ENCODE results near the gene NCOA1. TPM values are rescaled to one million over a fixed set of nuclear protein-coding genes. Genes with fewer than 3 reads are reported as not detected.

Gene NCOA1
- polyA plus RNA-seq, 1 donor (not counting 4 experiments of a cell fraction or from before 2014, with no cell fraction given), result 5.0 TPM

DNA sequence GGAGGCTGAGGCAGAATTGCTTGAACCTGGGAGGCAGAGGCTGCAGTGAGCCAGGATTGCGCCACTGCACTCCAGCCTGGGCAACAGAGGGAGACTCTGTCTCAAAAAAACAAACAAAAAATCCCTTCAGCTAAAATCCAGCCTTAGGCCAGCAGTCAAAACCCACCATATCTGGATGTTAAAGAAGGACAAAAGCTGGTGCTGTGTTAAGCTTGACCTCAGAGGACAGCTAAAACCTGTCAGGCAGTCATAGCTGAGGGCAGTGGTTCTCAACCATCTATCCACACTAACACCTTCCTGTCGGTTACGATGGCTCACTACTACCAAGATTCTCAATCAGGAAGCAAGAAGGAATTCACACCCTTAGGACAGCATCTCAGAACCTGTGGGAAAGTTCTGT, 292.6 kb downstream of the NCOA1 start:
- DNase-seq (ENCODE audit: low read depth, low spot score) (no peak), FAIRE-seq (no peak)
- Histone ChIP-seq H4K20me1 (ENCODE audit: control insufficient read depth, extremely low read depth, insufficient read depth, low read length) (no peaks in the 10 kb centered on the region), H3K9me1 (ENCODE audit: control insufficient read depth, extremely low read depth, insufficient read depth, low read length) (no peaks in the 10 kb centered on the region), H3K9ac (ENCODE audit: control insufficient read depth, extremely low read depth, insufficient read depth, low read length) (no peak overlapping the region), H3K27ac (ENCODE audit: control insufficient read depth, insufficient read depth, low read length) (no peak overlapping the region), H3K27me3 (ENCODE audit: control insufficient read depth, extremely low read depth, insufficient read depth, low read length) (no peaks in the 10 kb centered on the region), H3K79me2 (ENCODE audit: control insufficient read depth, insufficient read depth, low read length) (no peaks in the 10 kb centered on the region), H3K4me3 (ENCODE audit: control insufficient read depth in 2 of 3, extremely low read depth in 1 of 3, insufficient read depth in 2 of 3, low read depth in 1 of 3, low read length in 3 of 3) (no peak overlapping the region), H3K36me3 (ENCODE audit: control insufficient read depth in 2 of 2, extremely low read depth in 1 of 2, insufficient read depth in 2 of 2, low read length in 2 of 2) (no peaks in the 10 kb centered on the region), H2AFZ (ENCODE audit: control insufficient read depth, low read length) (no peak overlapping the region), H3K4me1 (ENCODE audit: control insufficient read depth, extremely low read depth, insufficient read depth, low read length) (no peaks in the 10 kb centered on the region), H3K9me3 (ENCODE audit: control insufficient read depth, low read depth, low read length) (no peaks in the 10 kb centered on the region), H3K4me2 (ENCODE audit: control insufficient read depth, extremely low read depth, insufficient read depth, low read depth, low read length) (no peak overlapping the region)
- no peak for TF ChIP-seq EZH2 (IDR thresholded peaks at IDR 0.05; ENCODE audit: low read length)
- TF ChIP-seq, protein P1, sequence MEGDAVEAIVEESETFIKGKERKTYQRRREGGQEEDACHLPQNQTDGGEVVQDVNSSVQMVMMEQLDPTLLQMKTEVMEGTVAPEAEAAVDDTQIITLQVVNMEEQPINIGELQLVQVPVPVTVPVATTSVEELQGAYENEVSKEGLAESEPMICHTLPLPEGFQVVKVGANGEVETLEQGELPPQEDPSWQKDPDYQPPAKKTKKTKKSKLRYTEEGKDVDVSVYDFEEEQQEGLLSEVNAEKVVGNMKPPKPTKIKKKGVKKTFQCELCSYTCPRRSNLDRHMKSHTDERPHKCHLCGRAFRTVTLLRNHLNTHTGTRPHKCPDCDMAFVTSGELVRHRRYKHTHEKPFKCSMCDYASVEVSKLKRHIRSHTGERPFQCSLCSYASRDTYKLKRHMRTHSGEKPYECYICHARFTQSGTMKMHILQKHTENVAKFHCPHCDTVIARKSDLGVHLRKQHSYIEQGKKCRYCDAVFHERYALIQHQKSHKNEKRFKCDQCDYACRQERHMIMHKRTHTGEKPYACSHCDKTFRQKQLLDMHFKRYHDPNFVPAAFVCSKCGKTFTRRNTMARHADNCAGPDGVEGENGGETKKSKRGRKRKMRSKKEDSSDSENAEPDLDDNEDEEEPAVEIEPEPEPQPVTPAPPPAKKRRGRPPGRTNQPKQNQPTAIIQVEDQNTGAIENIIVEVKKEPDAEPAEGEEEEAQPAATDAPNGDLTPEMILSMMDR (optimal IDR thresholded peaks at IDR 0.05 in 1 of 3, IDR thresholded peaks at IDR 0.05 in 1 of 3, conservative IDR thresholded peaks at IDR 0.05 in 1 of 3; ENCODE audit: extremely low read depth in 1 of 3, insufficient read depth in 2 of 3, low read length in 3 of 3), result no peak
- dilution Hi-C loops (cut with MboI; ENCODE audit: extremely low pct_ligation_motif_present, low sequenced_read_pairs), result no loop called here

DNA sequence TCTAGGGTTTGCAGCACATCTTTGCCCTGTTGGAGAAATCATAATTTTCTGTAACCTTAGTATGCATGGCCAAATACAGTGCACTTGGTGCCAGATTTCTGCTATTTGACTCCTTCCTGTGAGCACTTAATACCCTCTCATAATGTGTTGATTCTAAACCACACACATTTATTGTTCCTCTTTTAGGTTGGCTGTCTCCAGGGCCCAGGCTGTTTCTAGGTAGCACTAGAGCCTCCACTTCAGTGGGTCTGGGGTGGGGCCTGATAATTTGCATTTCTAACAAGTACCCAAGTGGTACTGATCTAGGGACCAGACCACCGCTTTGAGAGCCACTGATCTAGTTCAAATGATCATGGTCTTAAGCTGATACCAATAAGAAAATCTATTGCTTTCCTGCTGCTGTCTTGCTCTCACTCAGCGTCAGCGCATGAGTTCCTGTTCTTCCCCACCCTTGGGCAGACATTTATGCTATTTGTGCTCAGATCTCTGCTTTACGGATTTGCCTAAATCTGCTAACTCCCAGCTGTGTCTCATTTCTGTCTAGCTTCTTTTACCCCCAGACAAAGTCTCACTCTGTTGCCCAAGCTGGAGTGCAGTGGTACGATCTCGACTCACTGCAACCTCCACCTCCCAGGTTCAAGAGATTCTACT, 294.7 kb downstream of the NCOA1 start:
- TF ChIP-seq EZH2 (IDR thresholded peaks at IDR 0.05; ENCODE audit: low read length), result no peak
- dilution Hi-C loops (cut with MboI; ENCODE audit: extremely low pct_ligation_motif_present, low sequenced_read_pairs), result no loop called here
- H4K20me1 ChIP-seq (ENCODE audit: control insufficient read depth, extremely low read depth, insufficient read depth, low read length), result no peaks in the 10 kb centered on the region
- H3K4me3 ChIP-seq (ENCODE audit: control insufficient read depth in 2 of 3, extremely low read depth in 1 of 3, insufficient read depth in 2 of 3, low read depth in 1 of 3, low read length in 3 of 3), result no peak overlapping the region
- no peak overlapping the region for H3K4me2 ChIP-seq (ENCODE audit: control insufficient read depth, extremely low read depth, insufficient read depth, low read depth, low read length)
- H3K4me1 ChIP-seq (ENCODE audit: control insufficient read depth, extremely low read depth, insufficient read depth, low read length), result no peaks in the 10 kb centered on the region
- H3K9me1 ChIP-seq (ENCODE audit: control insufficient read depth, extremely low read depth, insufficient read depth, low read length), result no peaks in the 10 kb centered on the region
- FAIRE-seq (no peak), DNase-seq (ENCODE audit: low read depth, low spot score) (no peak)
- no peaks in the 10 kb centered on the region for H3K9me3 ChIP-seq (ENCODE audit: control insufficient read depth, low read depth, low read length)
- H3K9ac ChIP-seq (ENCODE audit: control insufficient read depth, extremely low read depth, insufficient read depth, low read length), result no peak overlapping the region
- H3K36me3 ChIP-seq (ENCODE audit: control insufficient read depth in 2 of 2, extremely low read depth in 1 of 2, insufficient read depth in 2 of 2, low read length in 2 of 2), result peaks cover 0 to 1% of the 10 kb centered on the region in 2 experiments
- H3K79me2 ChIP-seq (ENCODE audit: control insufficient read depth, insufficient read depth, low read length), result no peaks in the 10 kb centered on the region
- H3K27me3 ChIP-seq (ENCODE audit: control insufficient read depth, extremely low read depth, insufficient read depth, low read length), result no peaks in the 10 kb centered on the region
- no peak overlapping the region for H3K27ac ChIP-seq (ENCODE audit: control insufficient read depth, insufficient read depth, low read length)
- H2AFZ ChIP-seq (ENCODE audit: control insufficient read depth, low read length), result no peak overlapping the region

DNA sequence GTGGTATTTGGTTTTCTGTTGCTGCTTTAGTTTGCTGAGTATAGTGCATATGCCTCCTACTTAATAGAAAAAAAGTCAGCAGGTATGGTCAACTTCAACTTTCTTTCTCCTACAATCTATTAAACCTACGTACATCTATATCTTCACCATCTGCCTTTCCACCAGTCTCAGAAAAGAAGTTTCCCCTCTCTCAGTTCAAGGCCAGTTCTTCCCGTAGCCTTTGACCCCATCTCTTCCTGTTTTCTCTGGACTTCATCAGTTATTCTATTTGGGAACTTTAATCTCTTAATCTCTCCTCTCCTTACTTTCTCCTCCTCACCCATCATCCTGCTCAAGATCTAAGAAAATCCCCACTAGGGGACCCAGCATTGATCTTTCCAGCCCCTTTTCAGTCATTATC, 296.5 kb downstream of the NCOA1 start:
- no peak overlapping the region for H3K4me2 ChIP-seq (ENCODE audit: control insufficient read depth, extremely low read depth, insufficient read depth, low read depth, low read length)
- no peak overlapping the region for H3K27ac ChIP-seq (ENCODE audit: control insufficient read depth, insufficient read depth, low read length)
- H3K9me1 ChIP-seq (ENCODE audit: control insufficient read depth, extremely low read depth, insufficient read depth, low read length), result no peaks in the 10 kb centered on the region
- H3K36me3 ChIP-seq (ENCODE audit: control insufficient read depth in 2 of 2, extremely low read depth in 1 of 2, insufficient read depth in 2 of 2, low read length in 2 of 2), result peaks cover 0 to 1% of the 10 kb centered on the region in 2 experiments
- H3K4me3 ChIP-seq (ENCODE audit: control insufficient read depth in 2 of 3, extremely low read depth in 1 of 3, insufficient read depth in 2 of 3, low read depth in 1 of 3, low read length in 3 of 3), result no peak overlapping the region
- no peak for DNase-seq (ENCODE audit: low read depth, low spot score)
- H3K79me2 ChIP-seq (ENCODE audit: control insufficient read depth, insufficient read depth, low read length), result no peaks in the 10 kb centered on the region
- no peaks in the 10 kb centered on the region for H4K20me1 ChIP-seq (ENCODE audit: control insufficient read depth, extremely low read depth, insufficient read depth, low read length)
- no peak overlapping the region for H3K9ac ChIP-seq (ENCODE audit: control insufficient read depth, extremely low read depth, insufficient read depth, low read length)
- FAIRE-seq, result no peak
- TF ChIP-seq, protein P1 (optimal IDR thresholded peaks at IDR 0.05 in 1 of 3, IDR thresholded peaks at IDR 0.05 in 1 of 3, conservative IDR thresholded peaks at IDR 0.05 in 1 of 3; ENCODE audit: extremely low read depth in 1 of 3, insufficient read depth in 2 of 3, low read length in 3 of 3), result no peak
- TF ChIP-seq EZH2 (IDR thresholded peaks at IDR 0.05; ENCODE audit: low read length), result no peak
- H2AFZ ChIP-seq (ENCODE audit: control insufficient read depth, low read length), result no peak overlapping the region
- H3K27me3 ChIP-seq (ENCODE audit: control insufficient read depth, extremely low read depth, insufficient read depth, low read length), result no peaks in the 10 kb centered on the region
- dilution Hi-C loops (cut with MboI; ENCODE audit: extremely low pct_ligation_motif_present, low sequenced_read_pairs), result no loop called here
- H3K4me1 ChIP-seq (ENCODE audit: control insufficient read depth, extremely low read depth, insufficient read depth, low read length), result peaks cover 11% of the 10 kb centered on the region
- no peaks in the 10 kb centered on the region for H3K9me3 ChIP-seq (ENCODE audit: control insufficient read depth, low read depth, low read length)

Measured in keratinocyte (primary cell).